Measurements from ENCODE around the gene SMARCB1.

- TF ChIP-seq CTCF (IDR thresholded peaks at IDR 0.05) (no peak), POLR2AphosphoS5 (IDR thresholded peaks at IDR 0.05) (no peak), EP300 (IDR thresholded peaks at IDR 0.05) (no peak)
Observed at GRCh38 chr22:23800297-23801237, 13.8 kb downstream of the SMARCB1 start.
